Astrocyte (in vitro differentiated cells and primary cell): Measurements from ENCODE around the gene SORBS2.

ENCODE experiments used
- CTCF ChIP-seq: IDR thresholded peaks from 2 replicates; pipeline ENCODE4 v1.5.1; 2011; ENCODE audit warnings: low read depth, mild to moderate bottlenecking, inconsistent platforms, low read length, moderate library complexity; ENCODE audit not compliant: insufficient read depth
- EZH2 ChIP-seq: IDR thresholded peaks from 2 replicates; pipeline ENCODE4 v1.6.1; 2012; ENCODE audit warnings: mild to moderate bottlenecking, low read length, inconsistent platforms; ENCODE audit not compliant: insufficient read depth

DNA sequence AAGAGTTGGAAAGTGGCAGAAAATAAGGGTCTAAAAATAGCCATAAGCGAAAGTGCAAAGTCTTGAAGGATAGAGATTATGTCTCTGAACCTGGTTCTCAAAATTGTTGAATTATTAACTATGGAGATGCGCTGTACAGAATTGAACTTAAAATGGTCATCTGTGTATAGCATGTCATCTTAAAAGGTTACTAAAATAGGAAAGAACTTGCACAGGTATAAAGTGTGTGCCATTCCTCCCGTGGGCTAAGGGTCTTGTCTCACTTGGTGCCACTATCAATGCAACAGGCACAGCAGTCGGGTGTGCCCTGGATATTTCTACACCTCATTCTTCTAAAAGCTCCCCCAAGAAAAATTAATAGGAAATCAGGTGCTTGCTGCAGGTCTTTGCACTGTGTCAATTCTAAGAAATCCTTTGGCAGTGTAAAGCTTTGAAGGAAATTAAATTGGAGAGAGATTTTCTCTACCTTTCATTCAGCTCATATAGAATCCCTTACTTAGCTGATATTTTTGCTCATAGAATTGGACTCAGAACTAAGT is 2.4 kb downstream of the SORBS2 start:
- TF ChIP-seq EZH2 (no peak), CTCF (no peak)
